ENCODE data around the gene RAB27B. TPM values are rescaled to one million over a fixed set of nuclear protein-coding genes. Genes with fewer than 3 reads are reported as not detected.

The RAB27B gene
- total and polyA plus RNA-seq, 2 of the 8 experiments (the other 6 are each of a cell fraction or from before 2014, with no cell fraction given), result 0.05 to 0.60 TPM

GRCh38 chr18:54835944-54836343, 7.7 kb downstream of the RAB27B start:
- Histone ChIP-seq H2BK12ac (ENCODE audit: low read depth, low read length) (no peak overlapping the region), H3K27me3 (replicated peaks in 1 of 4; ENCODE audit: control insufficient read depth in 3 of 4, extremely low read depth in 1 of 4, insufficient read depth in 3 of 4, low read length in 3 of 4) (no peaks in the 10 kb centered on the region), H4K91ac (replicated peaks; ENCODE audit: insufficient read length, low read length) (no peak overlapping the region), H2BK20ac (ENCODE audit: low read length) (no peak overlapping the region), H3K4ac (replicated peaks; ENCODE audit: insufficient read length, low read depth, low read length) (no peak overlapping the region), H2BK5ac (ENCODE audit: low read depth, low read length) (no peak overlapping the region), H3K36me3 (ENCODE audit: control insufficient read depth in 2 of 4, insufficient read depth in 4 of 4, low read length in 3 of 4) (no peaks in the 10 kb centered on the region), H3K4me1 (replicated peaks in 1 of 4; ENCODE audit: control insufficient read depth in 3 of 4, insufficient read depth in 4 of 4, low read length in 3 of 4) (no peaks in the 10 kb centered on the region), H4K20me1 (replicated peaks in 1 of 2; ENCODE audit: control insufficient read depth in 1 of 2, insufficient read depth in 2 of 2, low read length in 2 of 2) (no peaks in the 10 kb centered on the region), H3K79me2 (ENCODE audit: control insufficient read depth in 1 of 2, insufficient read depth in 2 of 2, low read length in 2 of 2) (no peaks in the 10 kb centered on the region), H2AFZ (ENCODE audit: low read length) (no peak overlapping the region), H4K8ac (ENCODE audit: extremely low read depth, insufficient read depth, low read length) (no peak overlapping the region), H3K4me2 (ENCODE audit: insufficient read depth in 1 of 2, low read depth in 2 of 2, low read length in 2 of 2) (no peak overlapping the region), H3K4me3 (ENCODE audit: extremely low read depth in 1 of 4, insufficient read depth in 2 of 4, low read depth in 3 of 4, low read length in 4 of 4) (no peak overlapping the region), H3K56ac (replicated peaks; ENCODE audit: insufficient read length, low read depth, low read length) (no peak overlapping the region), H2AK5ac (ENCODE audit: low read depth, low read length) (no peak overlapping the region), H3K18ac (ENCODE audit: extremely low read depth, low read length) (no peak overlapping the region), H2BK15ac (ENCODE audit: low read length) (no peak overlapping the region), H2BK120ac (replicated peaks; ENCODE audit: low read depth, low read length) (no peak overlapping the region), H4K5ac (ENCODE audit: insufficient read length, low read depth, low read length) (no peak overlapping the region), H3K79me1 (ENCODE audit: low read depth, low read length) (no peaks in the 10 kb centered on the region), H3K23me2 (ENCODE audit: low read depth, low read length) (no peaks in the 10 kb centered on the region), H3K27ac (ENCODE audit: low read depth, low read length) (no peak overlapping the region), H3K9me3 (ENCODE audit: insufficient read depth in 2 of 2, low read depth in 1 of 2, low read length in 1 of 2) (no peaks in the 10 kb centered on the region), H3K14ac (ENCODE audit: insufficient read length) (no peak overlapping the region), H3K9ac (replicated peaks in 1 of 4; ENCODE audit: extremely low read depth in 1 of 4, low read depth in 3 of 4, low read length in 3 of 4) (no peak overlapping the region), H3K23ac (ENCODE audit: insufficient read length) (no peak overlapping the region)
- WGBS, 2 experiments (ENCODE audit: extremely low coverage in 1 of 2, insufficient coverage in 1 of 2, insufficient read length in 1 of 2, insufficient replicate concordance in 2 of 2, low coverage in 1 of 2, low lambda C conversion rate in 2 of 2, missing lambda C conversion rate in 1 of 2), result 89% methylated on average over 2 of the region's 2 CpGs; no CpG with 5 or more reads in 1 of the 2 experiments
- ChIA-PET POLR2A (ENCODE audit: partially characterized antibody) (no interaction called here), CTCF (ENCODE audit: partially characterized antibody) (no interaction called here)
- DNase-seq (ENCODE audit: low read depth in 1 of 2, low spot score in 2 of 2) (no peak), FAIRE-seq (no peak)
- TF ChIP-seq TBP (IDR thresholded peaks at IDR 0.05; ENCODE audit: low read depth, low read length) (no peak), HDAC6 (IDR thresholded peaks at IDR 0.05; ENCODE audit: low read depth, low read length) (no peak), CBX8 (IDR thresholded peaks at IDR 0.05; ENCODE audit: borderline replicate concordance, low read depth, low read length) (no peak), RFX5 (IDR thresholded peaks at IDR 0.05; ENCODE audit: borderline replicate concordance, low read depth, low read length) (no peak), ATF3 (IDR thresholded peaks at IDR 0.05; ENCODE audit: insufficient read depth, low read depth, low read length) (no peak), ATF2 (IDR thresholded peaks at IDR 0.05; ENCODE audit: low read length) (no peak), EZH2 (IDR thresholded peaks at IDR 0.05; ENCODE audit: low read depth, low read length, severe bottlenecking) (no peak), SIN3A (conservative IDR thresholded peaks at IDR 0.05 in 1 of 2, IDR thresholded peaks at IDR 0.05 in 1 of 2; ENCODE audit: low read depth in 1 of 2, low read length in 2 of 2) (no peak), RAD21 (IDR thresholded peaks at IDR 0.05 in 1 of 2, conservative IDR thresholded peaks at IDR 0.05 in 1 of 2; ENCODE audit: low read depth in 2 of 2, low read length in 2 of 2) (no peak), SUZ12 (IDR thresholded peaks at IDR 0.05; ENCODE audit: low read length) (no peak), E2F6 (IDR thresholded peaks at IDR 0.05) (no peak)
